ENCODE results near the gene NDUFV3.

The NDUFV3 gene

DNA sequence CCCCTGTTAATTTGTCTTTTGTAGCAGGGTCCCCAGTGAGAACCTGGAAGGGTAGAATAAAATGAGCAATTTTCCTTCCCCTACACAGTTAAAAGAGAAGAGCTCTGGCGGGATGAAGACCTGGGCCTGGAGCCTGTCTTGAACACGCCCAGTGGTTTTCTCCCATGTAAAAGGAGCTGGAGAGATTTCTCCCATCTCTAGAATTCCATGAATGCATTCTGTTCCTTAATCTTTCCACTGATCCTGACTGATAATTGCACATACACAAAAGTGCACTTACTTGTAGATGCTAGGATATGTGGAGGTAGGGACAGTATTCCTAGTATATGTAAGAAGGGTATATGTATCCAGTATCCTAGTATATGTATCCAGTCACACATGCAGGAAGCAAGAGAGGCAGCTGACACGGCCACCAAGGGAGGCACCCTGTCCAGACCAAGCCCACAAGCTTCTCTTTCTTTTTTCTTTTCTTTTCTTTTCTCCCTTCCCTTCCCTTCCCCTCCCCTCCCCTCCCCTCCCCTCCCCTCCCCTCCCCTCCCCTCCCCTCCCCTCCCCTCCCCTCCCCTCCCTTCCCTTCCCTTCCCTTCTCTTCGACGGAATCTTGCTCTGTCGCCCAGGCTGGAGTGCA is 69.4 kb downstream of the NDUFV3 start:
- FAIRE-seq (no peak), DNase-seq (ENCODE audit: extremely low spot score, insufficient read length, low read depth) (no peak)

All from GM18507 (cell line).